ENCODE measurements around the gene ICAM5. TPM values are rescaled to one million over a fixed set of nuclear protein-coding genes. Genes with fewer than 3 reads are reported as not detected.
"Not testable (repeated sequence)": the region's sequence is repeated elsewhere in the genome, so short reads cannot be mapped to it uniquely, and the experiment has no call there.

Gene ICAM5, protein sequence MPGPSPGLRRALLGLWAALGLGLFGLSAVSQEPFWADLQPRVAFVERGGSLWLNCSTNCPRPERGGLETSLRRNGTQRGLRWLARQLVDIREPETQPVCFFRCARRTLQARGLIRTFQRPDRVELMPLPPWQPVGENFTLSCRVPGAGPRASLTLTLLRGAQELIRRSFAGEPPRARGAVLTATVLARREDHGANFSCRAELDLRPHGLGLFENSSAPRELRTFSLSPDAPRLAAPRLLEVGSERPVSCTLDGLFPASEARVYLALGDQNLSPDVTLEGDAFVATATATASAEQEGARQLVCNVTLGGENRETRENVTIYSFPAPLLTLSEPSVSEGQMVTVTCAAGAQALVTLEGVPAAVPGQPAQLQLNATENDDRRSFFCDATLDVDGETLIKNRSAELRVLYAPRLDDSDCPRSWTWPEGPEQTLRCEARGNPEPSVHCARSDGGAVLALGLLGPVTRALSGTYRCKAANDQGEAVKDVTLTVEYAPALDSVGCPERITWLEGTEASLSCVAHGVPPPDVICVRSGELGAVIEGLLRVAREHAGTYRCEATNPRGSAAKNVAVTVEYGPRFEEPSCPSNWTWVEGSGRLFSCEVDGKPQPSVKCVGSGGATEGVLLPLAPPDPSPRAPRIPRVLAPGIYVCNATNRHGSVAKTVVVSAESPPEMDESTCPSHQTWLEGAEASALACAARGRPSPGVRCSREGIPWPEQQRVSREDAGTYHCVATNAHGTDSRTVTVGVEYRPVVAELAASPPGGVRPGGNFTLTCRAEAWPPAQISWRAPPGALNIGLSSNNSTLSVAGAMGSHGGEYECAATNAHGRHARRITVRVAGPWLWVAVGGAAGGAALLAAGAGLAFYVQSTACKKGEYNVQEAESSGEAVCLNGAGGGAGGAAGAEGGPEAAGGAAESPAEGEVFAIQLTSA
- 1.4 and 1.6 TPM in 2 replicates for total RNA-seq (2021)
- long read RNA-seq, partial matches to known transcripts = 1 of 1 reads
- long read RNA-seq, other reads (novel, unspliced or antisense) = 0 of 1 reads

DNA sequence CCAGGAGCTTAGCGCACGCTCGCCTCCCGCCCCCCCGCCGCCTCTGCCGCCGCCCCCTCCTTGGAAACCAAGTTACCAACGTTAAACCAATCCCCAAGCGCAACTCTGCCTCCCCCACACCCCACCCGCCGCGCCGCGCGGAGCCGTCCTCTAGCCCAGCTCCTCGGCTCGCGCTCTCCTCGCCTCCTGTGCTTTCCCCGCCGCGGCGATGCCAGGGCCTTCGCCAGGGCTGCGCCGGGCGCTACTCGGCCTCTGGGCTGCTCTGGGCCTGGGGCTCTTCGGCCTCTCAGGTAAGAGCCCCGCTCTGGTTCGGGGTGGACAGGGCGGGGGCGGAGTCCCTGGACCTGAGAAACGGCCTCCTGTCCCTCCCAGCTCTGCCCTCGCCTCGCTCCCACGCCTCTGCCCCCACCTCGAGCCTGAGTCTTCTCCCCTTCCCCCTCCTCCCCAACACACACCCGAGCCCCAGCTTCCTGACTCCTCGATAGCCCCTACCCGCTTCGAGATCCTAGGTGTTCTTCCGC, at the start of gene ICAM5:
TSS of gene ICAM5 (plus strand) at position 117 of the 521 bp plus-strand sequence. CDS start at position 209, 92 bp downstream.
- DNase-seq = peak; percentile 45
- no peak within 1 kb of the TSS for H3T11ph ChIP-seq (ENCODE audit: low read length)
- Mint-ChIP-seq H3K4me1 (peaks cover 13 to 44% of the 10 kb centered on the region in 2 experiments), H3K36me3 (ENCODE audit: insufficient read depth in 1 of 3, low read depth in 3 of 3) (peaks cover 0 to 7% (median 0%) of the 10 kb centered on the region in 3 experiments; a peak in 4 of 7 replicates), H3K9me3 (peaks cover 0 to 5% of the 10 kb centered on the region in 2 experiments; a peak in 3 of 5 replicates), H3K27me3 (ENCODE audit: low read depth) (peaks cover 99% of the 10 kb centered on the region), H3K27ac (no peak within 1 kb of the TSS; a peak in 1 of 7 replicates), H3K4me3 (peak within 1 kb of the TSS; percentile 59 to 92)
- H3K79me2 ChIP-seq (ENCODE audit: insufficient read depth, low read length) = no peaks in the 10 kb centered on the region
- H3K4me2 ChIP-seq (ENCODE audit: insufficient read depth, insufficient read length, low read length) = peak within 1 kb of the TSS; percentile 92
- H3K27me3 ChIP-seq (ENCODE audit: insufficient read depth, low read length) = peaks cover 56% of the 10 kb centered on the region
- no peak within 1 kb of the TSS for H2BK120ac ChIP-seq (ENCODE audit: low read depth, low read length, poor library complexity, severe bottlenecking)
- WGBS (ENCODE audit: extremely low coverage, insufficient read length, low lambda C conversion rate) = no CpG with 5 or more reads among the region's 45 CpGs
- no peak within 1 kb of the TSS for H4K5ac ChIP-seq (ENCODE audit: insufficient read length, low read depth, low read length)
- H4K91ac ChIP-seq (ENCODE audit: insufficient read length, low read depth, low read length) = no peak within 1 kb of the TSS
- H3K9ac ChIP-seq (ENCODE audit: extremely low read depth, insufficient read length, low read length) = no peak within 1 kb of the TSS
- no peak within 1 kb of the TSS for H3K18ac ChIP-seq (ENCODE audit: insufficient read length, low read depth, low read length)
- no peak within 1 kb of the TSS for H3K4ac ChIP-seq (ENCODE audit: low read depth, low read length)
- H3K14ac ChIP-seq (ENCODE audit: insufficient read depth, low read length) = no peak within 1 kb of the TSS
- H3K56ac ChIP-seq (ENCODE audit: insufficient read length, low read depth, low read length) = no peak within 1 kb of the TSS
- H2AFZ ChIP-seq (ENCODE audit: low read length) = no peak within 1 kb of the TSS
- H2BK5ac ChIP-seq (ENCODE audit: insufficient read length, low read length) = no peak within 1 kb of the TSS
- H2BK20ac ChIP-seq (ENCODE audit: low read depth, low read length, poor library complexity, severe bottlenecking) = no peak within 1 kb of the TSS
- H3K4me1 ChIP-seq (ENCODE audit: insufficient read depth, low read length) = no peaks in the 10 kb centered on the region; the same call in 1 of the 2 replicates
- TF ChIP-seq, protein P1, sequence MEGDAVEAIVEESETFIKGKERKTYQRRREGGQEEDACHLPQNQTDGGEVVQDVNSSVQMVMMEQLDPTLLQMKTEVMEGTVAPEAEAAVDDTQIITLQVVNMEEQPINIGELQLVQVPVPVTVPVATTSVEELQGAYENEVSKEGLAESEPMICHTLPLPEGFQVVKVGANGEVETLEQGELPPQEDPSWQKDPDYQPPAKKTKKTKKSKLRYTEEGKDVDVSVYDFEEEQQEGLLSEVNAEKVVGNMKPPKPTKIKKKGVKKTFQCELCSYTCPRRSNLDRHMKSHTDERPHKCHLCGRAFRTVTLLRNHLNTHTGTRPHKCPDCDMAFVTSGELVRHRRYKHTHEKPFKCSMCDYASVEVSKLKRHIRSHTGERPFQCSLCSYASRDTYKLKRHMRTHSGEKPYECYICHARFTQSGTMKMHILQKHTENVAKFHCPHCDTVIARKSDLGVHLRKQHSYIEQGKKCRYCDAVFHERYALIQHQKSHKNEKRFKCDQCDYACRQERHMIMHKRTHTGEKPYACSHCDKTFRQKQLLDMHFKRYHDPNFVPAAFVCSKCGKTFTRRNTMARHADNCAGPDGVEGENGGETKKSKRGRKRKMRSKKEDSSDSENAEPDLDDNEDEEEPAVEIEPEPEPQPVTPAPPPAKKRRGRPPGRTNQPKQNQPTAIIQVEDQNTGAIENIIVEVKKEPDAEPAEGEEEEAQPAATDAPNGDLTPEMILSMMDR (conservative IDR thresholded peaks at IDR 0.05) = no peak
- H4K20me1 ChIP-seq (ENCODE audit: control insufficient read depth, insufficient read depth, insufficient read length) = no peaks in the 10 kb centered on the region
- H3K27ac ChIP-seq (ENCODE audit: insufficient read length, low read depth, low read length) = no peak within 1 kb of the TSS
- no peak within 1 kb of the TSS for H4K8ac ChIP-seq (replicated peaks; ENCODE audit: insufficient read length, low read depth, low read length)
- H3K9me3 ChIP-seq (ENCODE audit: control insufficient read depth, low read depth, low read length) = no peaks in the 10 kb centered on the region
- no peak within 1 kb of the TSS for H2BK15ac ChIP-seq (ENCODE audit: low read depth, low read length)
- H3K23ac ChIP-seq (ENCODE audit: insufficient read length, low read depth, low read length) = no peak within 1 kb of the TSS
- no peaks in the 10 kb centered on the region for H3K79me1 ChIP-seq (ENCODE audit: insufficient read depth, low read depth, low read length, poor library complexity, severe bottlenecking)
- peaks cover 36% of the 10 kb centered on the region for H3K23me2 ChIP-seq (ENCODE audit: insufficient read length, low read depth, low read length, poor library complexity, severe bottlenecking)
- no peak within 1 kb of the TSS for H2AK5ac ChIP-seq (ENCODE audit: insufficient read length, low read length)
- H2BK12ac ChIP-seq (ENCODE audit: insufficient read length, low read depth, low read length) = no peak within 1 kb of the TSS

DNA sequence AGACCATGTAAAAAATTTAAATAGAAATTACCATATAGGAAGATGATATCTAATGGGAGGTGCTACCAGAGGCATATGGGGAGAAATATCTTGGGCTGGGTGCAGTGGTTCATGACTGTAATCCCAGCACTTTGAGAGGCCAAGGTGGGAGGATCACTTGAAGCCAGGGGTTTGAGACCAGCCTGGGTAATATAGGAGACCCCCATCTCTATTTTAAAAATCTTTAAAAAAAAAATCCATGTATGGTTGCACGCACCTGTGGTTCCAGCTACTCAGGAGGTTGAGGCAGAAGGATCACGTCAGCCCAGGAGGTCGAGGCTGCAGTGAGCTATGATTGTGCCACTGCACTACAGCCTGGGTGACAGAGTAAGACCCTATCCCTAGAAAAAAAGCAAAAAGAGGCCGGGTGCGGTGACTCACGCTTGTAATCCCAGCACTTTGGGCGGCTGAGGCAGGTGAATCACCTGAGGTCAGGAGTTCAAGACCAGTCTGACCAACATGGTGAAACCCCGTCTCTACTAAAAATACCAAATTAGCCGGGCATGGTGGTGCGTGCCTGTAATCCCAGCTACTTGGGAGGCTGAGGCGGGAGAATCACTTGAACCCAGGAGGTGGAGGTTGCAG, 47.8 kb upstream of the ICAM5 start:
- not testable (repeated sequence) for H3K4me1 ChIP-seq (ENCODE audit: insufficient read depth, low read length); H3K36me3 Mint-ChIP-seq (ENCODE audit: insufficient read depth in 1 of 3, low read depth in 3 of 3); H3K56ac ChIP-seq (ENCODE audit: insufficient read length, low read depth, low read length); H4K8ac ChIP-seq (replicated peaks; ENCODE audit: insufficient read length, low read depth, low read length); H2BK5ac ChIP-seq (ENCODE audit: insufficient read length, low read length); H2BK12ac ChIP-seq (ENCODE audit: insufficient read length, low read depth, low read length); H3T11ph ChIP-seq (ENCODE audit: low read length); H2BK15ac ChIP-seq (ENCODE audit: low read depth, low read length); H3K27me3 Mint-ChIP-seq (ENCODE audit: low read depth); H3K18ac ChIP-seq (ENCODE audit: insufficient read length, low read depth, low read length); H2BK20ac ChIP-seq (ENCODE audit: low read depth, low read length, poor library complexity, severe bottlenecking); H3K4ac ChIP-seq (ENCODE audit: low read depth, low read length); H3K23ac ChIP-seq (ENCODE audit: insufficient read length, low read depth, low read length); DNase-seq; H4K20me1 ChIP-seq (ENCODE audit: control insufficient read depth, insufficient read depth, insufficient read length); H3K9me3 Mint-ChIP-seq; H2AFZ ChIP-seq (ENCODE audit: low read length); H3K9me3 ChIP-seq (ENCODE audit: control insufficient read depth, low read depth, low read length); H3K27ac ChIP-seq (ENCODE audit: insufficient read length, low read depth, low read length); H3K9ac ChIP-seq (ENCODE audit: extremely low read depth, insufficient read length, low read length); H3K14ac ChIP-seq (ENCODE audit: insufficient read depth, low read length); H3K79me1 ChIP-seq (ENCODE audit: insufficient read depth, low read depth, low read length, poor library complexity, severe bottlenecking); H2BK120ac ChIP-seq (ENCODE audit: low read depth, low read length, poor library complexity, severe bottlenecking); H4K91ac ChIP-seq (ENCODE audit: insufficient read length, low read depth, low read length); H4K5ac ChIP-seq (ENCODE audit: insufficient read length, low read depth, low read length); H3K4me1 Mint-ChIP-seq; H3K4me3 Mint-ChIP-seq; H3K79me2 ChIP-seq (ENCODE audit: insufficient read depth, low read length); H3K23me2 ChIP-seq (ENCODE audit: insufficient read length, low read depth, low read length, poor library complexity, severe bottlenecking); H2AK5ac ChIP-seq (ENCODE audit: insufficient read length, low read length); H3K4me2 ChIP-seq (ENCODE audit: insufficient read depth, insufficient read length, low read length); H3K27me3 ChIP-seq (ENCODE audit: insufficient read depth, low read length)
- peak overlapping the region in 1 of 3 experiments; percentile 44; a peak in 1 of 7 replicates for H3K27ac Mint-ChIP-seq
- no CpG with 5 or more reads among the region's 11 CpGs for whole genome bisulfite sequencing (ENCODE audit: extremely low coverage, insufficient read length, low lambda C conversion rate)
